Suppressor macrophage treated with lipopolysaccharide for 4 hours (primary cell): ENCODE measurements around the gene PDE7B.

Source experiments
- DNase-seq: peaks from one replicate; pipeline ENCODE4 v3.0.0-alpha.2; 2020

PDE7B gene

DNA sequence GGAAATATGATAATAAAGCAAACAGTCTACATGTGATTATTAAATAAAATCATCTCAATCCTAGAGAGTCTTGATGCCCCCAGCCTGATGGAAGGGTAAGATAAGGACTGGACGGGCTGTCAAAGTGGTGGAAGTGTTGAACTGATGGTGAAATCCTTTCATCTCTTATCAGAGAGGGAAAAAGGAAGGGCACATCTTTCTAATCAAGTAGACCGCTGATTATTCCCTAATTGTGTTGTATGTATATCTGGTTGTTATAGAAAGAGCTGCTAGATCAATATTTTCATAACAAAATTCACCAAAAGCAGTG lies 184.5 kb downstream of the PDE7B start:
- DNase-seq: no peak

DNA sequence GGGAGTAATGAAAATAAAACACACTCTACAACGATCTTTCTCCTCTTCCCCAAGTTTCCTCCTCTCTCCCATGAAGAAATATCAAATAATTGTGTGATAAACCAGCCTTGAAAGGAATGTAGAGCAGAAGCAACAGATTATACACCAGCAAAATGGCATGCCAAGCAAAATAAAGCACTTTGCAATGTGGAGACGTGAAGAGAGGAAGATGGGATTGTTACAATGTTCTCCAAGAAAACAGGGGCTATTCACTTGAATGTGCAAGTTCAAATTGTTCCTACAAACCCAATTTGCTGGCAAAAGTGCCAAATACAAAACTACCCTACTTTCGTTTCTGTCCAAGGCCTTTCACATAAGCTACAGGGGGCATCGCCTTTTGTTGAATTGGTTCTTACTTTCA lies 185.1 kb downstream of the PDE7B start:
- DNase-seq: no peak

DNA sequence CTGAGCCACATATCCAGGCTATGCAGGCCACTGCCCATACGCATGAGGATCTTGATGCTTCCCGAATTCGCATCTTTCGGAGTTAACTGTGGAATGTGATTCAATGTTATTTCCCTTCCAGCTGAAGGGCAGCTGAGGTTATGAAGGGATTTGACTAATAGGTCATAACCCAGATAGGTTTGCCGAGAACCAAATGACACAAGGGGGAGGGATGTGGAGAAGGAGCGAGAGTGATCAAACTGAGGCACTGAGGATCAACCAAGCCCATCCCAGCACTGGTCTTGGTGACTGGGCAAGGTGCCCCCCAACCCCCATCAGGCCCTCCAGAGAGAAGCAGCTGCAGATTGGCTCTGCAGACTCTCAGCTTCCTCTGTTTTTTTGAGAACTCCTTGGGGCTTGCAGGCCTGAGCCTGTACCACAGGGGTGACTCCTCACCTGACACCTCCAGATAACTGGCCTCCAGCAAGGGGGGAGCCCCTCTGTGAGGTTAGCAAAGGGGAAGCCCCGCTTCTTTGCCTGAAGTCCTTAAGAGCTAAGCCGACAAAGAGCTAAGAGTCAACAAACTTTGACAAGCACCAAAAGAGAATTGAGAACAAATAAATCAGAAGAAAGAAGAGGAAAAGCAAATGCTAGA lies 185.9 kb downstream of the PDE7B start:
- no peak for DNase-seq

DNA sequence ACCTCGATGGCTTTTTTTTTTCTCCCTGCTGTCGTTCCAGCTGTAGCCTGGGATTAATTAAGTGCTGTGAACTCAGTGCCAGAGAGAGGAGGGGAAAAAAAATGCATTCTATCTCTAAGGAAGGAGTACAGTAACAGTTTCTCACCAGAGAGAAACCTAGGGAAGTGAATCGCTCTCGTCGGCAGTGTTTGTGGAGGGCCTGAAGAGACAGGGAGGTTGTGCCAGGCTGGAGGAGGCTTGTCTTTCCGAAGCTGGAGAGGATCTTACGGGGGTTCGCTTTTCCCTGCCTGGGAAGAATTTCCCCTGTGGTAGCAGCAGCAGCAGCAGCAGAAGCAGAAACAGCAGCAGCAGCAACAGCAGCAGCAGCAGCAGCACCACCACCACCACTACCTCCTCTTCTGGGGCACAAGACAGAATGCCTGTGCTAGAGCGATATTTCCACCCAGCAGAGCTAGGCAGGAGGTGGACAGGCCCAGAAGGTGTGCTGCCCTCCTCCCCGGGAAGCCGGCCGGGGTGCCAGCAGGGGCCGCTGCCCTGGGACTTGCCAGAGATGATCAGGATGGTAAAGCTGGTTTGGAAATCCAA lies 186.5 kb downstream of the PDE7B start:
- DNase-seq: no peak

DNA sequence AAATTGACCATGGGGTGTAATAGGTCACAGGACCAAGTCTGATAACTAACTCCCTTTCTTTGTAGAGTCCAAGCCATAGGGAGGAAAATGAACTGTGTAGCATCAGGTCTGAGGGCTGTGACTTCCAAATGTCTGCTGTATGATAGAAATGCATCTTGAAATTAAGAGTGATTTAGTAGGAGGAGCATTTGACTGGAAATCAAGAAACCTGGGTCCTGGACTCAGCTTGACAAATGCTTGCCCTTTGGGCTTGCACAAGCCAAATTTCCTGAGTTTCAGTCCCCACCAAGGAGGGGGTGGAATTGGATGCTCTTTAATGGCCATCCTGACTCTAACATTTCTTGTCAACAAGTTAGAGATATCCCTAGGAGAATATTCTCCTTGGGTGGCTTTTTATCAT lies 187.0 kb downstream of the PDE7B start:
- DNase-seq: no peak

DNA sequence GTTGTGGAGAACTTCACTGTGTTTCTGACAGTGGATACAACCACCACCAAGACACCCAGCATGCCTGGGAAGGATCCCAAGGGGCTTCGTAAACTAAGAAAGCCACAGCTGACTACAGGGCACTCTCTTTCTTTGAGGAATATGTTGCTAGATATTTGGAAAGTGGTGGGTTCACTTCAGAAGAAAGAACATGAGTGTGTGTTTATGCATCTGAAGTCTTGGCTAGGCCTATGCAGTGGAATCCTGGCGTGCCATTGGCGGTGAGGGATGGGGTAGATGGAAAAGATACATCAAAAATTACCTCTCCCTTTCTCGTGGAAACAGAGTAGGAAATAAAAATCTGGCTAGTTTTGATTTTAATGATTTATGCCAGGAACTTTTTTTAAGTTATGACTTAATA lies 187.7 kb downstream of the PDE7B start:
- DNase-seq: no peak

DNA sequence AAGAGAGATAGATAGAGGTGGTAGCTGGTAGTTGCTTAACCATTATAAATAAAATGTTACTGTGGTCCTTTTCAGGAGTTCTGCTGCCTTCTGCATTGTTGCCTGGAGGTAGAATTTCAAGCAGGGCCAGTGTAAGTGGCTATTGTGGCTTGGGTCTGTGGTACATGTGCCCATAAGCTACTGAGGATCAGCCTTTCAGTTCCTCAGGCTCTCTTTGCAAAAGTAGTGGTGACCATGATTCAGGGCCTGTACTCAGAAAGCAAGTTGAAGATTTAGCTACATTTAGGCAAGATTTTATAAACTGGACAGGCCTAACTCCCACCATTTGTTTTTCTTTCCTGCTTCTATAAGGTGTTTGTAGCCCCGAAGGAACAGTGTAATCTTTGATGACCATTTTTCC lies 199.0 kb downstream of the PDE7B start:
- DNase-seq: no peak

DNA sequence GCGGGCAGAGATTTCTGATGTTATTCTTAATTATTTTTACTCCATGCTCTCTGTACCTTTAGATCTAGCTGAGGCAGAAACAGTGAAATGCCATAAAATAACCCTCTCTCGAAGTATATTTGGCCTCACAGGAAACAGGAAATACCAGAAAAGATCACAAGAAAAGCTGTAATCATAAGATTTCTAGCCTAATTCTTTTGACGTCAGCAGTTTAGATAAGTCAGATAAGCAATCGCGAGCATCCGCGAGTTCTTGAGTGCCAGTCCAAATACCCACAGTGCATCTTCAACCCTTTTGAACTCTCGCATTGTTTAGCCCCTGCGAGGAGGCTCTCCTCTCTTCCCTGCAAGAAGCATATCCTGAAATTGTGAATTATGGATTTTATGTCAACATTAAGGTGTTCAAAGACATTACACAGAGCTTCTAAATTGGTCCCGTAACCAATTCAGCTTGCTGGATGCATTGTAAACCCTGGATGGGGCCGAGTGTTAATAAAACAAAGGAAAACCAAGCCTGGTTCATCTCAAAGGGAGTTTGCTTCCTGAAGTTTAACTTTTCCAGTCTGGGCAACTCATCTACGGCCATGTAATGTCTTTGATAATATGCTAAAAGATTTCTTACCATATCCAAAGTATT lies 199.8 kb downstream of the PDE7B start:
- no peak for DNase-seq

DNA sequence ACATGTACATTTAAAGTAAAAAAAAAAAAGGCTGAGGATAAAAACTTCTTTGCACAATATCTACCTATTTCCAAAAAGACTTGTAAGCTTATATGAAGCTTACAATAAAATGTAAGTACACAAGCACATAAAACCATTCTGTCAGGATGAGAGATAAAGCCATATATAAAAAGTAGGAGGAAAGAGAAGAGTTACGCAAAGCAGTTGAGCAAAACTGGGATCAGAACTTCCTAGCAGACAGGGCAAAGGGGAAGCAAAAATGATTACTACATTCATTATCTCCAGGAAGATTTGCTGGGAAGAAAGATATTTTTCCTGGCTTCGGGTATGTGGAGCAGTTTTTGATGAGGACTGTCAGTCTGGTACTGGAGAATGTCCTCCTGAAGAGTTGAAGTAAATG lies 200.5 kb downstream of the PDE7B start:
- no peak for DNase-seq

DNA sequence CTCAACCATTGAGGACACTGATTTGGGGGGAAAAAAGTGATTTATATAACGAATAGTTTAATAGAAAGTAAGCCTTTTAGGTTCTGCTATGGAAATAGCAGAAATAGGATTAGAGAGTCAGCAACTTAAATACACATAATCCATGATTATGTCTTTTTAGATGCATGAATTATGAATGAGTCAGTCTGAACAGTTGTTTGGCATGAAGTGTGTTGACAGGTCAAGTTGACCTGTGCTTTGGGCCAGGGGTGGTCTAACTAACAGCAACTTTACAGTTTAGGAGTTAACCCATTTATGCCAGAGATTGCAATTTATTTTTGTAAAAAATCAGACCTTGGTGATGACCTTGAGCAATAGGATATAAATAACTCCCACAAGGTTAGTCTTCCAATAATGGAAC lies 207.4 kb downstream of the PDE7B start:
- no peak for DNase-seq

DNA sequence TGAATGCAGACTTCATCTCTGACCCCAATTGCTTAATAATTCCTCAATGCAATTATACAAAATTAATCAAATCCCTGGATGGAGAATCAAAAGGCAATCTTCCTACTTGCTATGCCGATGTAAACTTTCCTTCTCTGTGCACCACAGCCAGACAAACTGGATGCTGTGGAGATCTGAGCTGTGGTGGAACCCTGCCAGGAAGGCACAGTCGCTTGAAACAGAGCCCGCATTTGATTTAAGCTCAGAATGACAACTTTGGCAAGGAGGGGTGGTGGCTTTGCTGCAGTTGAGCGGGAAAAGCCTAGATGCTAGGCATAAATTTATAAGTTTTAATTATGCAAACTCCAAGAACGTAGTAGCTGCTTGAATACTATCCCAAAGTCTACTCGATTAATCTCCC lies 207.8 kb downstream of the PDE7B start:
- no peak for DNase-seq

DNA sequence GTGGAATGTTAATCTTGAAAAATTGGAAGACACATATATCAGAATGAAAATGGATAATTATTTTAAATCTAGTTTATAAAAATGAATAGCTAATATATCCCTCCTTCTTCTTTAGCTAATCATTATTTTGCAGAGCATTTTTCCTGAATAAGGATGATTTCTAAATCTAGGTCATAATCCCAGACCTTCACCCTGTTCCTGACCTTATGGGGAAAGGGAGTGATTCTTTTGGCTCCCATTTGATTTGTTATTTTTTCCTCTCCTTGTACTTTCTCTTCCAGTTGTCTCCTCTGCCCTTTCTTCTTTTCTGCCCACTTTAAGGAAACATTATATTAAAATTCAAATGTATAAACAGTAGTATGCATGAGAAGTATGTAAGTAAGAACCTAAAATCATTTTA lies 208.6 kb downstream of the PDE7B start:
- DNase-seq: no peak

DNA sequence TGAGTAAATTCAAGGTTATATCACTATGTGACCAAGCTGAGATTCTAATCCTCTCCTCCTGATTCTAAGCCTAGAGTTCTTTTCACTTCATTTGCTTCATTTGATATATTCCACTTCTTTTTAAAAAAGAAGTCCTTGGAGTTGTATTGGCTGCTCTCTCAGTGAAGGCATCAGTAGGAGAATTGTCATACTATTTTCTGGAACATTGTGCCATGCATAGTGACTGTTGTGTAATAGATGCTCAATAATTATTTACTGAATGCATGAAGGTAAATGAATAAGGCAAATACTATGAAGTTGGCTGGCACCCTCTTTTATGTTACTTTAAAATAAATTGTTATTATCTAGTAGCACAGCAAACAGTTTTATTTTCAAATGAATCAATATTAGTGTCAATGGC lies 209.3 kb downstream of the PDE7B start:
- no peak for DNase-seq

DNA sequence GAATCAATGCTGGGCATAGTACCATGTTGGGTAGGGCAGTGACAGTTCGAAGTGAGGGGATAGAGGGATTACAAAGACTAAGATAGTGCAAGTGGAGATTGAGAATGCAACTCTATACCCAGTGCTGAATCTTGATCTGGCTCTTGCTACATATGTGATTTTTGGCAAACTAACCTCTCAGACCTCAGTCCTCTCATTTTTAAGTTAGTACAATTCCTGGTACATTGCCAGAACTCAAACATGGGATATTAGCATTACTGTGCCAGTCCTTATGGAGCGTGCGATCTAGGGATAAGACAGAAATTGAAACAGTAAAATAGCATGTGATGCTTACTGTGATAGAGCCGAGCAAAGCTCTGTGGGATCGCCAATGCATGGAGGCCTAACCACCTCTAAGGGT lies 210.2 kb downstream of the PDE7B start:
- no peak for DNase-seq

DNA sequence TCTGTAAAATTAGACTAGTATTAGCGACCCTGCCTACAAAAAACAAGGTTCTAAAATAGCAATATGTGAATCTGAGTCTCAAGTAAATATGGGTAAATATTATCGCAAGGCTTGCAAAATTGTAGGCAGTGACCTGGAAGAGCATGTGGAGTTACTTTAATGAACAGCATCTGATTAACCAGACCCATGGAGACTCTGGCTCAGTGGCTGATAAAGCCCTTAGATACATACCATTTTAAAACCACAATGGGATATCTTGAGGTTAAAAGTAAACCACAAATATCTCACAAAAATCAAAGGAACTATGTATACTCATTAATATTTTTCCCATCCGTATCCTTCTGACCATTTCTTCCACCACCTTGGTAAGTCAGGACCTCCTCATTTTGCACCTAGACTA lies 211.6 kb downstream of the PDE7B start:
- DNase-seq: no peak

DNA sequence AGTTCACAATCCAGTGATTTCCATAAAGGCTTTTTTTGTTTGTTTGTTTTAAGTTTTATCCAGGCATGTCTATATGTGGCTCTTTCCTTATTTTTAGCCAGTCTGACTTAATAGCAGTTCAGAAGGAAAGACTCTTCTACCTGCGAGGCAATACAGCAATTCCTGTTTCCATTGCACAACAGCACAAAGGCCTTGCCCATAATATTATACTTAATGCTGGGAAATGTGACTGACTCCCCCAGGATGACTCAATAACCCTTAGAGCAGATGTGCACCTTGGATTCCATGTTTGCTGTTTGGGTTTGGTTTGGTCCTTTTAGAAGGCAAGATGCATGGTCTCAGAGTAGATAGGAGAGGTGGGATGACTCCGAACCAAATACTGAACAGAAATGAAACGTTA lies 214.5 kb downstream of the PDE7B start:
- no peak for DNase-seq

DNA sequence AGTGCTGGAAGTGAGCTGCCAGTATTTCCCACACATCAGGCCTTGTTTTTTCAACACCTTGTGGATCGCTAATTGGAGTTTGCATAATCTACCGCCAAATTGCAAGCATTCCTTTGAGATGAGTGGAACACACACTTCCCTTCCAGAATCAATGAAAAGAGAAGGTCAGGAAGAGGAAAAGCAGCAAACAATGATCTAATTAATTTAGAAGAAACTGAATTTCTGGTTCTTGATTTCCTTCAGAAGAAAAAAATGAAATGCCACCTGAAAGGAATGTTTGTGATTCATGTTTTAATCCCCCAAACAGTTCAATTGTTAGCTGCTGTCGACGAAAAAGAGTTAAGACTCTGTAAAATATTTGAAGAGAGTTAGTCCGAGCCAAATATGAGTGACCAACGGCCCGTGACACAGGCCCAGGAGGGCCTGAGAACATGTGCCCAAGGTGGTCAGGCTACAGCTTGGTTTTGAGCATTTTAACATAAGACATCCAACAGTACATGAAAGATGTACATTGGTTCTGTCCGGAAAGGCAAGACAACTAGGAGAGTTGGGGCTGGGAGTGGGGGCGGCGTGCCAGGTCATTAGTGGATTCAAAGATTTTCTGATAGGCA lies 216.3 kb downstream of the PDE7B start:
- no peak for DNase-seq

DNA sequence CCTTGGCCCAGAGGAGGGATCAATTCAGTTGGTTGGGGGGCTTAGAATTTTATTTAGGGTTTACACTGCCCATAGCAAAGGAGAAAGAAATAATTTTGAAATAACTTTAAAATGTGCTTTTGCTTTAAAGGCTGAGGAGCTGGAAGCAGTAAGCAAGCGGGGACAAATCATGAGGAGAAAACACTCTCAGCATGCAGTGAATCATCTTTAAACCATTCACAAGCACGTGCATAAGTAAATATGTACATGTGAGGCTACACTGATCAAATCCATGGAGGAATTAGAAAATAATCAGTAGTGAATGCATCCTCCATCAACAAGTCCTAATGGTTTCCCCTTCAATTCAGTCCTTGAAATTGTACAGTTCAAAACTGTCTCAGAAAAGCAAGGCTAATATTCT lies 217.6 kb downstream of the PDE7B start:
- DNase-seq: no peak

DNA sequence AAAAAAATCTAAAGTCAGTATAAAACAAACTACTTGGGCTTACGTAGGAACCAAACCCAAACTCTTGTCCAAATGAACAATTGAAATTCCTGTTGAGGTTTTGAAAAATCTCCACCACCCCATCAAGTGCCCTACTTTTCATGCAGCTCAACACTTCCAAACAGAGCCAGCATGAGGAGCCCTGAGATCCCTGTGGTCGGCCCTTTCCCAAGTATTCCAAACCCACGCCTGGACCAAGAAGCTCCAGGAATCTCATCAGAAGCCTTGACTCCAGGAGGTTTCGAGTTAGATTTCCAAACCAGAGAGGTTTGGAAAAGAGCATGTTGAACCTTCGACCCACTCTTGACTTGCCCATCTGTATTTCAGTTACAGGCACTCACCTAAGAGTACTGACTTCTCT lies 219.3 kb downstream of the PDE7B start:
- DNase-seq: no peak

DNA sequence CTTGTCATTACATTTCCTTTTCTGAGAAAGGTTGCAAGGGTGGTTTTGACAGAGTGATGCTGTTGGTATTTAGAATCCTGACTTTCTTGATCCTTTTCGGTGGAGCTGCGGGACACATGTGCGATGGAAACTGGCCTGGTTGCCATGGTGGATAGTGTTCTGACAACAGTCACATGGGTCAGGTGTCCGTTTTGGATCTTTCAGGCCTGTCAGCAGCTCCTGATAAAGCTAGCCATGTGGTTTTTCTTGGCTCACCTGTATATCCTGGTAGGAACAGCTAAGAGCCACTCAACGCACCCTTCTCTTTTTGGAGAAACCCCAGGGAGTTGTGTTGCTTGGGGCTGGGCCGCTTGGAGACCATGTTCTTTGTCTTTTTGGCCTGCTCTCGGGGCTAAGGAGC lies 221.2 kb downstream of the PDE7B start:
- no peak for DNase-seq

DNA sequence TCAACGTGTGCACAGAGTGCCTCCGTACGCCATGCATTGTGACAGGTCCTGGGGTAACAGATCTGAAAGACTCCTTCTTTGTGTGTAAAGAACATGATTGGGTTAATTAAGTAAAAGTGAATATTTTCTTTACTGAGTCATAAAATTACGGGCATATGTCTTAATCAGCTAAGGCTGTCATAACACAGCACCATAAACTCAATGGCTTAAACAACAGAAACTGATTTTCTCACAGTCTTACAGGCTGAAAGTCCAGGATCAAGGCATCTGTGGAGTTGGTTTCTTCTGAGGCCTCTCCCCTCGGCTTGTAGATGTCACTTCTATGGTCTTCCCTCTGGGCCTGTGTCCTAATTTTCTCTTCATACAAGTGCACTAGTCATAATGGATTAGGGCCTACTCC lies 221.7 kb downstream of the PDE7B start:
- no peak for DNase-seq

DNA sequence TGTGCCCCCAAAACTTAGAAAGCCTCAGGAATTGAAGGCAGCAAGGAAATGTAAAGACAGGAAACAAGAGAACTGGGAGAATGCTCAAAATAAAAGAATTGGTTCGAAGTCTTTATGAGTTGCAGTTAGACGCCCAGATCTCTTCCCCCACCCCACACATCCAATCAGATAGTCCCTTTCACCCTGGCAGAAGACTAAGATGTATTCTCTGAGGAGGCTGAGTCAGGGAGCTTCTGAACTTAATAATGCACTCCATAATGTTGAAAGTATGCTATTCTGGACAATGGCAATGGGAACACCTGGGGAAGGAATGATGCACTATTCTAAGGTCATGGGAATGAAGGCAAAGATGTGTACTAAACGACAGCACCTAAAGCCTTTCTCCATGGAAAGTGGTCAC lies 225.0 kb downstream of the PDE7B start:
- DNase-seq: no peak

DNA sequence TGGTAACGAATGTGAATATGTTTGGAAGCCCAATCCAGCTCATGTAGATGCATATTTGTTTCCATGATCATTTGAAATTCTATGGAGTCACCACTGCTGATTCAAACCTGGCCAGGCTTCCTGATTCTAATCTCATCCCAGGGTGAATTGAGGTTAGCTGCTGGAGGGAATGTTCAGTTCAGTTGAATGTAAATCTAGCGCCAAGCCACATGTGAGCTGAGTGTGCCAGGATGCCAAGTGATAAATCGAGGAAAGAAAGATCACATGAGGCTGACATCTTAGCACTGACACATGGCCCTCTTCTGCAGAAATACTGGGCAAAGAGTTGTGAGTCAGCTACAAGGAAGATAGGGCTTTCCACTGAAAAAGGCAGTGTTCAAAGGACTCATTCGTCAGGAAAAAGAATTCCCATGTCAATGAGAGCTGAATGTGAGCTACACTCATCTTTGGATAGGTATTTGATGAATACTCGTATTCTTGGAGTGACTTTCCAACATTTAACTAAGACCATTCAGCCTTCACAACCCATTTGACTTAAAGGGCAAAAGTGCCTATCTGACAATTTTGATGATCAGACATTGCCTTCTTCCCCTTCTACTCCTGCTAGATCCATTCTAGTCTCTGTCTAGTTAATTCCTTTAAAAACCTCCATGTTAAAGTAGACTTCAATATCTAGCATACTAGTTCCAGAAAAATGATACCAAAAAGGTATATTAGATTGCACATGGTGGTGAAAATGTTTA lies 226.5 kb downstream of the PDE7B start:
- no peak for DNase-seq
